GM12892 (cell line): Measurements from ENCODE around the gene ATXN10.

Source experiments
- POLR2A ChIP-seq: IDR thresholded peaks from 2 replicates; pipeline ENCODE4 v1.6.1; 2011; ENCODE audit warnings: low read depth, low read length, control low read depth
- POLR2AphosphoS5 ChIP-seq: IDR thresholded peaks from 2 replicates; pipeline ENCODE4 v1.6.1; 2011; ENCODE audit warnings: low read depth, low read length, control low read depth
- TAF1 ChIP-seq: IDR thresholded peaks from 2 replicates; pipeline ENCODE4 v1.6.1; 2011; ENCODE audit warnings: low read depth, mild to moderate bottlenecking, control low read depth, low read length, borderline replicate concordance

DNA sequence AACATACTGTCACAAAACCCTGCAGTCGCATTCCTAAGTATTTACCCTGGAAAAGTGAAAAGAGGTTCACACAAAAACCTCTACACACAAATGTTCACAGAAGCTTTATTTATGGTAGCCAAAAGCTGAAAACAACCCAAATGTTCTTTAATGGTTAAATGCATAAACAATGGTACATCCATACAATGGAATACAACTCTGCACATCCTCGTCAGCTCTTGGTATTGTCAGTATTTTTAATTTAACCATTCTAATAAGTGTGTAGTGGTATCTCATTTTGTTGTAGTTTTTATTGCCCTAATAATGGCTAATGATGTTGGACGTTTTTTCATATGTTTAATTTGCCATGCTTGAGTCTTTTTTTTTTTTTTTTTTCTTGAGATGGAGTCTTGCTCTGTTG, 99.4 kb downstream of the ATXN10 start:
- TF ChIP-seq POLR2A: no peak
- TF ChIP-seq POLR2AphosphoS5: no peak
- no peak for TF ChIP-seq TAF1
